CD4-positive, alpha-beta T cell (primary cell): ENCODE measurements around the gene SFT2D2. TPM values are rescaled to one million over a fixed set of nuclear protein-coding genes. Genes with fewer than 3 reads are reported as not detected.

Experiments
- ATAC-seq: fragments of 200-7000 bp; cut with Tn5 transposase; one replicate; pipeline ENCODE4 v1.10.0; 2022; ENCODE audit warnings: mild to moderate bottlenecking; ENCODE audit not compliant: poor library complexity
- CTCF ChIA-PET: fragments of 350-600 bp; sonication (Branson Sonifier 250); formaldehyde crosslinking; loops from one replicate; lab custom pipeline; 2021; ENCODE audit warnings: antibody characterized with exemption, inconsistent platforms; lab: Charles Lee
- POLR2A ChIA-PET: fragments of 350-600 bp; sonication (Branson Sonifier 250); formaldehyde crosslinking; loops from one replicate; lab custom pipeline; 2021; ENCODE audit warnings: antibody characterized with exemption, inconsistent platforms; lab: Charles Lee
- DNase-seq, 14 experiments: peaks; one replicate each; pipeline ENCODE4 v3.0.0-alpha.2; 2013 to 2020; ENCODE audit warnings: mixed read lengths in 2 of 14
- H3K27ac ChIP-seq, 2 donors: one replicate each; pipeline versions ENCODE4 v1.5.1 to v1.7.0; 2013; ENCODE audit warnings: low read length in 2 of 2, low read depth in 1 of 2, mild to moderate bottlenecking in 1 of 2
- H3K27me3 ChIP-seq, 2 experiments: 1 replicate in 1 of 2; 2 replicates in 1 of 2; pipeline versions ENCODE4 v1.6.1 to v1.7.0; 2013; ENCODE audit warnings: low read length in 2 of 2, control low read depth in 1 of 2, mild to moderate bottlenecking in 1 of 2, moderate library complexity in 1 of 2; ENCODE audit not compliant: insufficient read depth in 2 of 2, control insufficient read depth in 1 of 2
- H3K36me3 ChIP-seq: one replicate; pipeline ENCODE4 v1.6.1; 2013; ENCODE audit warnings: low read length, control low read depth; ENCODE audit not compliant: insufficient read depth
- H3K4me1 ChIP-seq: one replicate; pipeline ENCODE4 v1.6.1; 2013; ENCODE audit warnings: low read length, control low read depth; ENCODE audit not compliant: insufficient read depth
- H3K4me3 ChIP-seq: one replicate; pipeline ENCODE4 v1.5.1; 2013; ENCODE audit warnings: mild to moderate bottlenecking, low read length, moderate library complexity
- H3K9me3 ChIP-seq, 2 experiments: 1 replicate in 1 of 2; 2 replicates in 1 of 2; pipeline versions ENCODE4 v1.6.1 to v1.7.0; 2013; ENCODE audit warnings: low read length in 2 of 2, mild to moderate bottlenecking in 2 of 2, control low read depth in 1 of 2, moderate library complexity in 1 of 2; ENCODE audit not compliant: control insufficient read depth in 1 of 2, insufficient read depth in 1 of 2
- H3K27ac Mint-ChIP-seq: one replicate; pipeline ENCODE4 v1.8.0; 2020; ENCODE audit warnings: mixed read lengths
- H3K27me3 Mint-ChIP-seq: one replicate; pipeline ENCODE4 v1.8.0; 2021; ENCODE audit warnings: mixed read lengths
- H3K36me3 Mint-ChIP-seq: one replicate; pipeline ENCODE4 v1.8.0; 2021; ENCODE audit warnings: low read depth, mixed read lengths
- H3K4me1 Mint-ChIP-seq: one replicate; pipeline ENCODE4 v1.8.0; 2021; ENCODE audit warnings: low read depth, mixed read lengths
- H3K4me3 Mint-ChIP-seq: one replicate; pipeline ENCODE4 v1.8.0; 2020; ENCODE audit warnings: mild to moderate bottlenecking, mixed read lengths
- H3K9me3 Mint-ChIP-seq: one replicate; pipeline ENCODE4 v1.8.0; 2020; ENCODE audit warnings: mixed read lengths
- intact Hi-C, 2 experiments: fragments of 100-400 bp; cut with DNase I in 1 of 2; cut with micrococcal nuclease in 1 of 2; formaldehyde crosslinking; loops; one replicate each; pipeline versions ENCODE4 v1.15.1 to v1.9.0; 2023 to 2025; cut with DNase I, micrococcal nuclease
- total RNA-seq, 174 experiments: library from RNA in 2 of 174; stranded (reverse) in 2 of 174; gene quantifications; one replicate each; pipeline ENCODE4 v1.2.3 and lab custom pipeline; 2021 to 2026
- TF ChIP-seq, protein P1 (sequence below): fragments of 200-600 bp; IDR thresholded peaks from one replicate; pipeline ENCODE4 v1.8.0; 2022; ENCODE audit warnings: antibody characterized with exemption, mild to moderate bottlenecking

The SFT2D2 gene
- total RNA-seq, 2 experiments from 2014 or later: 47.0 to 51.7 TPM

- Histone ChIP-seq H3K9me3 (peaks cover 3 to 7% of the 10 kb centered on the region in 2 experiments), H3K27me3 (no peaks in the 10 kb centered on the region), H3K36me3 (no peaks in the 10 kb centered on the region), H3K4me1 (no peaks in the 10 kb centered on the region), H3K4me3 (no peak overlapping the region), H3K27ac (no peak overlapping the region)
- CTCF ChIA-PET: interaction anchor here (0.7 to 0.9 kb wide), 2 partner anchors 17 to 386 kb away, joined by 3 to 4 read pairs; no protein-coding TSS in a partner anchor
- Mint-ChIP-seq H3K36me3 (no peaks in the 10 kb centered on the region), H3K4me3 (no peak overlapping the region), H3K27ac (no peak overlapping the region), H3K4me1 (no peaks in the 10 kb centered on the region), H3K9me3 (peaks cover 3% of the 10 kb centered on the region), H3K27me3 (peaks cover 5% of the 10 kb centered on the region)
- TF ChIP-seq, protein P1, sequence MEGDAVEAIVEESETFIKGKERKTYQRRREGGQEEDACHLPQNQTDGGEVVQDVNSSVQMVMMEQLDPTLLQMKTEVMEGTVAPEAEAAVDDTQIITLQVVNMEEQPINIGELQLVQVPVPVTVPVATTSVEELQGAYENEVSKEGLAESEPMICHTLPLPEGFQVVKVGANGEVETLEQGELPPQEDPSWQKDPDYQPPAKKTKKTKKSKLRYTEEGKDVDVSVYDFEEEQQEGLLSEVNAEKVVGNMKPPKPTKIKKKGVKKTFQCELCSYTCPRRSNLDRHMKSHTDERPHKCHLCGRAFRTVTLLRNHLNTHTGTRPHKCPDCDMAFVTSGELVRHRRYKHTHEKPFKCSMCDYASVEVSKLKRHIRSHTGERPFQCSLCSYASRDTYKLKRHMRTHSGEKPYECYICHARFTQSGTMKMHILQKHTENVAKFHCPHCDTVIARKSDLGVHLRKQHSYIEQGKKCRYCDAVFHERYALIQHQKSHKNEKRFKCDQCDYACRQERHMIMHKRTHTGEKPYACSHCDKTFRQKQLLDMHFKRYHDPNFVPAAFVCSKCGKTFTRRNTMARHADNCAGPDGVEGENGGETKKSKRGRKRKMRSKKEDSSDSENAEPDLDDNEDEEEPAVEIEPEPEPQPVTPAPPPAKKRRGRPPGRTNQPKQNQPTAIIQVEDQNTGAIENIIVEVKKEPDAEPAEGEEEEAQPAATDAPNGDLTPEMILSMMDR: no peak
- intact Hi-C loops: no loop called here
- DNase-seq (no peak), ATAC-seq (no peak)
- POLR2A ChIA-PET: no interaction called here
Measured at GRCh38 chr1:168217664-168218063, 8.1 kb upstream of the SFT2D2 start.

GRCh38 chr1:168218658-168219057 lies 7.1 kb upstream of the SFT2D2 start:
- Histone ChIP-seq H3K27ac (no peak overlapping the region), H3K4me3 (no peak overlapping the region), H3K9me3 (peaks cover 0 to 2% of the 10 kb centered on the region in 2 experiments), H3K4me1 (no peaks in the 10 kb centered on the region), H3K36me3 (no peaks in the 10 kb centered on the region), H3K27me3 (no peaks in the 10 kb centered on the region)
- ChIA-PET CTCF (no interaction called here), POLR2A (no interaction called here)
- Mint-ChIP-seq H3K4me3 (no peak overlapping the region), H3K27ac (no peak overlapping the region), H3K9me3 (peaks cover 3% of the 10 kb centered on the region), H3K36me3 (no peaks in the 10 kb centered on the region), H3K4me1 (no peaks in the 10 kb centered on the region), H3K27me3 (peaks cover 10% of the 10 kb centered on the region)
- DNase-seq (no peak), ATAC-seq (no peak)
- TF ChIP-seq, protein P1: no peak
- intact Hi-C loops: no loop called here

DNA sequence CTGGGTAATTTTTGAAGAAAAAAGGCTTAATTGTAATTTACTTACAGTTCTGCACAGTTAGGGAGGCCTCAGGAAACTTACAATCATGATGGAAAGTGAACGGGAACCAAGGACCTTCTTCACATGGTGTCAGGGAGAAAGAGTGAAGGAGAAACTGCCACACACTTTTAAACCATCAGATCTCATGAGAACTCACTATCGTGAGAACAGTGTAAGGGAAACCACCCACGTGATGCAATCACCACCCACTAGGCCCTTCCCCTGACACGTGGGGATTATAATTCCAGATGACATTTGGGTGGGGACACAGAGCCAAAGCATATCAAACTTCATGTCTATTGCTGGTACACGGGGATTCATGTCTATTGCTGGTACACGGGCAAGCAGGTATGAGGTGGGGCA lies 5.3 kb upstream of the SFT2D2 start:
- H3K4me1 Mint-ChIP-seq: peaks cover 10% of the 10 kb centered on the region
- Histone ChIP-seq H3K4me1 (peaks cover 9% of the 10 kb centered on the region), H3K4me3 (no peak overlapping the region), H3K27ac (no peak overlapping the region), H3K9me3 (no peaks in the 10 kb centered on the region), H3K27me3 (no peaks in the 10 kb centered on the region), H3K36me3 (no peaks in the 10 kb centered on the region)
- peaks cover 10% of the 10 kb centered on the region for H3K27me3 Mint-ChIP-seq
- CTCF ChIA-PET: no interaction called here
- no peaks in the 10 kb centered on the region for H3K36me3 Mint-ChIP-seq
- no peak overlapping the region for H3K4me3 Mint-ChIP-seq
- no peak overlapping the region for H3K27ac Mint-ChIP-seq
- ATAC-seq (no peak), DNase-seq (no peak)
- no peaks in the 10 kb centered on the region for H3K9me3 Mint-ChIP-seq
- POLR2A ChIA-PET: no interaction called here
- TF ChIP-seq, protein P1: no peak
- intact Hi-C loops: no loop called here
